T-helper 17 cell (primary cell): ENCODE measurements around the gene DNAJA1. TPM values are rescaled to one million over a fixed set of nuclear protein-coding genes. Genes with fewer than 3 reads are reported as not detected.
"Not testable (repeated sequence)": the region's sequence is repeated elsewhere in the genome, so short reads cannot be mapped to it uniquely, and the experiment has no call there.

ENCODE experiments used
- ATAC-seq: fragments of 150-1000 bp; cut with Tn5 transposase; 2 replicates; pipeline ENCODE4 v1.10.0; 2021; ENCODE audit warnings: mild to moderate bottlenecking, moderate library complexity
- DNase-seq, 3 donors: peaks; one replicate each; pipeline versions ENCODE4 v3.0.0 to v3.0.0-alpha.2; 2020 to 2021
- H3K9me3 ChIP-seq: one replicate; pipeline ENCODE4 v1.7.0; 2013; ENCODE audit warnings: low read length, mild to moderate bottlenecking; ENCODE audit not compliant: control insufficient read depth, poor library complexity, severe bottlenecking
- H3K27ac Mint-ChIP-seq: one replicate; pipeline ENCODE4 v1.8.0; 2022; ENCODE audit warnings: mild to moderate bottlenecking, moderate library complexity, mixed read lengths
- H3K27me3 Mint-ChIP-seq: one replicate; pipeline ENCODE4 v1.8.0; 2022; ENCODE audit warnings: mixed read lengths
- H3K36me3 Mint-ChIP-seq: one replicate; pipeline ENCODE4 v1.8.0; 2022; ENCODE audit warnings: low read depth, mixed read lengths
- H3K4me1 Mint-ChIP-seq: one replicate; pipeline ENCODE4 v1.8.0; 2022; ENCODE audit warnings: mild to moderate bottlenecking, mixed read lengths
- H3K4me3 Mint-ChIP-seq: one replicate; pipeline ENCODE4 v1.8.0; 2022; ENCODE audit warnings: mild to moderate bottlenecking, moderate library complexity, mixed read lengths
- total RNA-seq, 4 donors: library from RNA in 2 of 4; stranded (reverse) in 2 of 4; gene quantifications; one replicate each; pipeline ENCODE4 v1.2.3 and lab custom pipeline; 2022 to 2026

DNAJA1 gene
- total RNA-seq (100 to 1,000 TPM; 216 to 292 TPM), total RNA-seq (lab: John Stamatoyannopoulos, UW) (219 to 950 reads per million in 2 donors)

GRCh38 chr9:33024966-33025571, at the start of gene DNAJA1:
Gene DNAJA1 (plus strand): TSS chr9:33025273. CDS start chr9:33026485, 1,212 bp downstream.
- DNase-seq: peak; percentile 96 to 98 (median 96)
- peak within 1 kb of the TSS; percentile 97 for H3K4me3 Mint-ChIP-seq
- peak within 1 kb of the TSS; percentile 96 for H3K27ac Mint-ChIP-seq
- H3K9me3 ChIP-seq: no peaks in the 10 kb centered on the region
- peaks cover 14% of the 10 kb centered on the region for H3K36me3 Mint-ChIP-seq
- peaks cover 47% of the 10 kb centered on the region for H3K4me1 Mint-ChIP-seq
- peak; percentile 83 for ATAC-seq
- H3K27me3 Mint-ChIP-seq: no peaks in the 10 kb centered on the region

GRCh38 chr9:32978051-32978450, 47.0 kb upstream of the DNAJA1 start:
- Mint-ChIP-seq H3K4me3 (no peak overlapping the region), H3K27me3 (no peaks in the 10 kb centered on the region), H3K36me3 (peaks cover 16% of the 10 kb centered on the region), H3K4me1 (peaks cover 9% of the 10 kb centered on the region), H3K27ac (peak overlapping the region; percentile 57)
- ATAC-seq (no peak), DNase-seq (no peak)
- H3K9me3 ChIP-seq: no peaks in the 10 kb centered on the region

GRCh38 chr9:32986971-32987370, 38.1 kb upstream of the DNAJA1 start:
- no peak overlapping the region for H3K4me3 Mint-ChIP-seq
- ATAC-seq: no peak
- H3K27ac Mint-ChIP-seq: no peak overlapping the region
- H3K4me1 Mint-ChIP-seq: peaks cover 5% of the 10 kb centered on the region
- H3K9me3 ChIP-seq: no peaks in the 10 kb centered on the region
- peaks cover 13% of the 10 kb centered on the region for H3K36me3 Mint-ChIP-seq
- DNase-seq: no peak
- no peaks in the 10 kb centered on the region for H3K27me3 Mint-ChIP-seq

GRCh38 chr9:32989660-32990059, 35.4 kb upstream of the DNAJA1 start:
- H3K36me3 Mint-ChIP-seq: peaks cover 17% of the 10 kb centered on the region
- H3K27ac Mint-ChIP-seq: no peak overlapping the region
- no peaks in the 10 kb centered on the region for H3K9me3 ChIP-seq
- no peak for DNase-seq
- H3K27me3 Mint-ChIP-seq: no peaks in the 10 kb centered on the region
- H3K4me3 Mint-ChIP-seq: no peak overlapping the region
- H3K4me1 Mint-ChIP-seq: peaks cover 15% of the 10 kb centered on the region
- ATAC-seq: no peak

GRCh38 chr9:32991897-32992594, 33.0 kb upstream of the DNAJA1 start:
- H3K9me3 ChIP-seq: no peaks in the 10 kb centered on the region
- ATAC-seq: no peak
- Mint-ChIP-seq H3K36me3 (peaks cover 20% of the 10 kb centered on the region), H3K4me1 (peaks cover 19% of the 10 kb centered on the region), H3K27ac (peak overlapping the region; percentile 69), H3K4me3 (no peak overlapping the region), H3K27me3 (no peaks in the 10 kb centered on the region)
- no peak for DNase-seq

GRCh38 chr9:32992595-32993238, 32.4 kb upstream of the DNAJA1 start:
- no peak overlapping the region for H3K4me3 Mint-ChIP-seq
- H3K27ac Mint-ChIP-seq: no peak overlapping the region

GRCh38 chr9:33000682-33001055, 24.4 kb upstream of the DNAJA1 start:
- Mint-ChIP-seq H3K4me1 (peaks cover 37% of the 10 kb centered on the region), H3K36me3 (peaks cover 15% of the 10 kb centered on the region), H3K27ac (peak overlapping the region; percentile 99), H3K4me3 (peak overlapping the region; percentile 95)
- H3K9me3 ChIP-seq, H3K27me3 Mint-ChIP-seq, DNase-seq: not testable (repeated sequence)
- ATAC-seq: peak; percentile 6

More at GRCh38 chr9:32992595-32993238, 32.4 kb upstream of the DNAJA1 start:
- DNase-seq (no peak), ATAC-seq (no peak)
- Mint-ChIP-seq H3K4me1 (peaks cover 24% of the 10 kb centered on the region), H3K27me3 (no peaks in the 10 kb centered on the region), H3K36me3 (peaks cover 15% of the 10 kb centered on the region)
- no peaks in the 10 kb centered on the region for H3K9me3 ChIP-seq

- not testable (repeated sequence) for ATAC-seq, H3K4me3 Mint-ChIP-seq, H3K9me3 ChIP-seq, H3K27me3 Mint-ChIP-seq, DNase-seq, H3K36me3 Mint-ChIP-seq
- Mint-ChIP-seq H3K4me1 (peaks cover 13% of the 10 kb centered on the region), H3K27ac (peak overlapping the region; percentile 56)
These were observed 19.7 kb upstream of the DNAJA1 start for GRCh38 chr9:33005335-33005734.

- no peaks in the 10 kb centered on the region for H3K27me3 Mint-ChIP-seq
- ATAC-seq (no peak), DNase-seq (no peak)
- no peak overlapping the region for H3K4me3 Mint-ChIP-seq
- no peak overlapping the region for H3K27ac Mint-ChIP-seq
- peaks cover 3% of the 10 kb centered on the region for H3K36me3 Mint-ChIP-seq
- peaks cover 2% of the 10 kb centered on the region for H3K4me1 Mint-ChIP-seq
- no peaks in the 10 kb centered on the region for H3K9me3 ChIP-seq
These were observed 17.3 kb upstream of the DNAJA1 start for GRCh38 chr9:33007755-33008154.

GRCh38 chr9:33011831-33012230, 13.2 kb upstream of the DNAJA1 start:
- Mint-ChIP-seq H3K4me1 (peaks cover 2% of the 10 kb centered on the region), H3K4me3 (no peak overlapping the region), H3K36me3 (peaks cover 3% of the 10 kb centered on the region), H3K27ac (no peak overlapping the region), H3K27me3 (no peaks in the 10 kb centered on the region)
- H3K9me3 ChIP-seq: no peaks in the 10 kb centered on the region
- no peak for ATAC-seq
- no peak for DNase-seq

GRCh38 chr9:33012328-33013069, 12.6 kb upstream of the DNAJA1 start:
- Mint-ChIP-seq H3K4me3 (no peak overlapping the region), H3K27me3 (no peaks in the 10 kb centered on the region), H3K36me3 (peaks cover 3% of the 10 kb centered on the region), H3K4me1 (peaks cover 2% of the 10 kb centered on the region), H3K27ac (no peak overlapping the region)
- DNase-seq (no peak), ATAC-seq (no peak)
- H3K9me3 ChIP-seq: no peaks in the 10 kb centered on the region

GRCh38 chr9:33013962-33014664, 11.0 kb upstream of the DNAJA1 start:
- Mint-ChIP-seq H3K27ac (no peak overlapping the region), H3K4me3 (no peak overlapping the region), H3K27me3 (no peaks in the 10 kb centered on the region), H3K4me1 (peaks cover 2% of the 10 kb centered on the region), H3K36me3 (peaks cover 3% of the 10 kb centered on the region)
- no peaks in the 10 kb centered on the region for H3K9me3 ChIP-seq
- ATAC-seq (no peak), DNase-seq (no peak)
